ENCODE data around the gene ELAVL4.
A peak's percentile ranks its signal among the peaks of the same experiment; 100 is the strongest.

ELAVL4 gene

DNA sequence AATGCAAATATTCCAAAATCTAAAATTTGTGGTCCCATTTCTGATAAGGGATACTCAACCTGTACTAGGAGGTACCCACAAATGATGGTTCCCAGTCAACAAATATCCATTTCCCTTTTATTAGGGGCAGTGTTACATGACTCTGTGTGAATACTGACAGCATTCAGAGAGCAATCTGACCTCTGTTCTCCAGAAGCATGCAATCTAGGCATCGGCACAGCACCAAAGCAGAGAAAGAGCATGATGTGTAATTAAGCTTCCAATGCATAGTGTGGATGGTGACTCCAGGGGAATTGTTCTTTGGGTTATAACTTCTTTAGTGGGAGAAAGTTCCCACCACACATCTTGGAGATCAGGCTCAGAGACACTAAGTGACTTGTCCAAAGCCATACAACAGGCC, 71.6 kb downstream of the ELAVL4 start:
- no peak for DNase-seq

DNA sequence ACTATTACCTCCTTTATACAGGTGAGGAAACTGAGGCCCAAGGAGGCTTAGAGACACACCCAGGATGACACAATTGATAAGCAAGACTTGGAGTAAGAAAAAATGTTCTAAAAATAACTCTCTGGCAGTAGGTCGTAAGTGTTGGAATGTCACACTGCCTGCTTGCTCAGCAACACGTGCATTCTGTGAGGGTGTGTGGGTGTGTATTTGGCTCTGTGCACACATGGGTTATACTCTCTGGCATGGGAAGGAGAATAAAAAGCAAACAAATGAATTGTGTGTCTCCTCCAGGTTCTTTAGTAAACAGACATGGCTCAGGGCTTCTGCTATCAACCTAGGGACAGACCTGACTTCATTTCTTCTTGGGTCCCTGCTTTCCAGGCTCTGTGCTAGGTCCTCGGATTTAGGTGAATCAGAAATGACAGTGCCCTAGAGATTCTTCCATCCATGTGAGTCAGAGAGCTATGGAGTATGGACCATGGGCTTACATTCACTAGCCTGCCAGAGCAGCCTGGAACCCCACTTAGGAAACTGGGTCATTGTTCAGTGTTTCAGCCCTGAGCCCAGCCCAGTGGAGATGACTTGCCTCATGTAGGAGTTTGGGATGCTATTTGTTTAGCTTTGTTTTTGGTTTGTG, 72.4 kb downstream of the ELAVL4 start:
- DNase-seq: no peak

DNA sequence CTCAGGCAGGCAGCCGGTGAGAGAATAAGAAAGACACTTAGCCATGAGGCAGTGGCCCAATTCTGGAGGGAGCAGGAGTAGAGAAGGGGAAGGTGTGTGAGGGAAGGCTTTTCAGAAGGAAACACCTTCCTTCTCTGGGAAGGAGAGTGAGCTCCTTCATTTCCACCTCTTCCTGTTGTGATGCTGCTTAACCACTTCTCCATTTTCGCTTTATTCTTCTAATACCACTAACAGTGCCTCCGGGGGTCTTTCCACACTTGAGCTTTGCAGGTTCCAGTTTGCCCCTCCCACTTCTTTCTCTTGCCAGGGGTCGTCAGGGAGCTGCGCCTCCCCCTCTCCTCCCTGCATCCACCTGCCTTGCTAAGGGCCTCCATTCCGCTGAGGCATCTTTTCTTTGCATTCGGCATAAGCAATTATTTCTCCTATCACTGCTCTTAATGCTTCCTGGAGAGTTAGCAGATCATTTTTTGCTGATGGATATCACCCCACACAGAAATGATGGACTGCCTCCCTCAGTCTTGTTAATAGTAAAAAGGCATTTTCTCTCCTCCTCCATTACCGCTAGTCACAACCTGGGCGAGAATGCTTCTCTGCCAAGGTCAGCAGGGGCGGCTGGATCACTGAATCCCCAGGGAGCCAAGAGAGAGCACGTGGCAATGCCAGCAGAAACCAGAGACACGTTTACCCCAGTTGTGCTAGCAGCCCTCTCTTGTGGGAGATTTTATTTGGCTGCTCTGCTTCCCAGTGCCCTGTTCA, 74.8 kb downstream of the ELAVL4 start:
- no peak for DNase-seq

DNA sequence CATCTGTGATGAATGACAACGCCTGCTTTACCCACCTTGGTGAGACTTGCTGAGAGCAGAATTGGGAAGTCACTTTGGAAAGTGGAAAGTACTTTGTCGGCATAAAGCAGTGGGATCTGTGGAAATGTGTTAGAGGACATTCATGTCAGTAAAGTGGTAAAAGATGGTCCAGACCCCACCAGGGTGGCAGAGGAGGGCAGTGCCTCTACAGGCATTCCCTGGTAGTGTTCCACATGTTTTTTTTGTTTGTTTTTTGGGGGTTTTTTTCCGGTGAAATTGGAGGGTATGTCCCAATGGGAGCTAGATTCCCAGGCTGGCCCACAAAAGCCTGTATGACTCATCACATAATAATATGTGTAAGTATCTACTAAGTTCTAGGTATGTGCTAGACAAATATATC, 80.6 kb downstream of the ELAVL4 start:
- no peak for DNase-seq

DNA sequence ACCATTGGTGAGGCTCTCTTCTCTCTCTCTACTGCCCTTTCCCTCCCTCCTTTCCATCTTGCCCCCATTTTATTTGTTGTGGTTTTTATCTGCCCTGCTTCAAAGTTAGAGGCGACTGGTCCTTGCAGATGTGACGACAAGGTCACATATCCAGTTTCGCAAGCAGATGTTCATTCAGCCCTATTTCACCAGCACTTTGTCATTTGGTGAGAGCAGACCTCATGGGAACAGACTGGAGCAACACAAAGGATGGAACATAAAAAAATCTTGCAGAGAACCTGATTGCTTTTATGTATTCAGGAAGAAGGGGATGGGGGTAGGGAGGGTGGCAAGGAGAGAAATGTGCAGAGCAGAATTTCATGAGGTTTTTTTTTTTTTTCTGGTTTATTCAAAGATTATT, 84.3 kb downstream of the ELAVL4 start:
- DNase-seq: no peak

DNA sequence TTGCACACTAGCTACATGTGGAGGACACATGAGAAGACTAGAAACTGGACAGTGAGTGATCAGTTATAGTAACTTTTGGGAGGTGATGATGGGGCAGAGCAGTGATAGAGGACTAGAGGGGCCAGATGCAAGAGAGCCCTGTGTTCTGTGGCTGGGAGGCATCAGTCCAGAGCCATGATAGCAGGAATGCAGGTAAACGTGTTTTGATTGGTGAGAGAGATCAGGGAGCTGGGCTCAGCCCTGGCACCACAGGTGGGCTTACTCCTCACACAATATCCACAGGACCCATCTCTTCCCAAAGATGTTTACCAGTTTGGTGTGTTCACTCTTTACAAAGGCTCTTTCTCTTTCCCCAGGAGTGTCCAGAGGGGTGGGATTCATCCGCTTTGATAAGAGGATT, 86.5 kb downstream of the ELAVL4 start:
- DNase-seq: no peak

DNA sequence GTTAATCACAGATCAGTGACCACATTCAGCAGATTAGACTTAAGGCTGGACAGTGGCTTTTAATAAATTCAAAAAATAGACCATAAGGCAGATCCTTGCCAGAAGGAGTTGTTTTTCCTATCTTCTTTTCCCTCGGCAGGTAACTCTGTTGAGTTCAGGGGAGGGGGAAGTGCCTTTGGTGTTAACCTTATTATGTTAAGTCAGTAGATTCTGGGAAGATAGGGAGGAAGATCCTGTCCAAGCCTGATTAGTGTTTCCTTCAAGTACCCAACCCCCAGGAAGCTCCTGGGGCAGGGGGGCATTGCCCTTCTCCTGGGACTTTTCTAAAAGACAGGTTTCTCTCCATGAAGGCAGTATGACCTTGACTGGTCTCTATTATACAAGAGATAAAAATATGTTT, 87.4 kb downstream of the ELAVL4 start:
- no peak for DNase-seq

DNA sequence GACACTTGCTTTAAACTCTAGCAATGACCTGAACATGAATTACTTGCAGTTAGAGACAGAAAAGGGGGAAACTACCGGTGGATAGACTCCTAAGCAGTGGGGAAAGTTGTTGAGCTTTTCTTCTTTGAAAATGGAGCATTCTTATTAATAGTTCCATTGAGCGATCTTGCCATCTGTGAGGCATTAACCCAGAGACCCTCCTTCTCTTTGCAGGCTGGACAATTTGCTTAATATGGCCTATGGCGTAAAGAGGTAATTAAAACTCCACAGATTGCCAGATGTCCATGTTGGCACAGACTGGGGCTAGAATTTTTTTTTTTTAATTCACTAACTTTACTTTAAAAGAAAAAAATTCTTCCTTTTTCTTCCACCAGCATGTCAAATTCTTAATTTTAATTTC, 88.5 kb downstream of the ELAVL4 start:
- peak; percentile 73 for DNase-seq

DNA sequence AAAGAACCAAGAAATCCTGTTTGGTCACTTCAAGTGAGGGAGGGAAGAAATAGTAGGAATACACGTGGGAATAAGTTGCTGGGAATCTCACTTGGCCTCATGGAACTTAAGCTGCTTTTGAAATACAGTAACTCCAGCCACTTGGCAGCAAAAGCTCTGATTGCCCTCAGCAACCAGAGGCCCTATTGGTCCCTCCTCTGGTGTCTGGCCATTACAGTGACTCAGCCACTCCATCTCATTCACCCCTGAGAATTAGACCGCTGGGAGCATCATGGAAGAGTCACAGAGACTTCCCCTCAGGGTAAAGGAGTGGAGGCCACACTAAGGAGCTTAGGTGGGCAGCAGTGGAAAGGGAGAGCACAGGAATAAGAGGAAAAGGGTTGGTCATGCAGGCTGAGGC, 99.6 kb downstream of the ELAVL4 start:
- no peak for DNase-seq

DNA sequence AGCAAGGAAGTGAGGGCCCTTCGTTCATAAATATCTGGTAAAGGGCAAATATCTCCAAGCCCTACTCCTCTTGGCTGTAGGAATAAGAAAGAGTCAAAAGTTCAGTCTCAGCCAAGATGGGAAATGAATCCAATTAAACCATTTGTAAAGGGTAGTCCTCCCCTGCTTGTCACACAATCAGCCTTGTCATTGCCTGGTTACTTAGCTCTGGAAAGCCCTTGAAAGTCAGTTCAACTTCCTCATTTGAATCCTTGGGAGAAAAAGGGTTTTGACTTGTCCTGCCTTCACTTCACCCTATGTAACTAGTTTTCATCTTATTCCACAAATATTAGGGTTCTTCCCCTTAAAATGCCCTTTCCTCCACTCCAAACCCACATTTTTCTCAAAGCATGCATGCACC, 100.0 kb downstream of the ELAVL4 start:
- no peak for DNase-seq

DNA sequence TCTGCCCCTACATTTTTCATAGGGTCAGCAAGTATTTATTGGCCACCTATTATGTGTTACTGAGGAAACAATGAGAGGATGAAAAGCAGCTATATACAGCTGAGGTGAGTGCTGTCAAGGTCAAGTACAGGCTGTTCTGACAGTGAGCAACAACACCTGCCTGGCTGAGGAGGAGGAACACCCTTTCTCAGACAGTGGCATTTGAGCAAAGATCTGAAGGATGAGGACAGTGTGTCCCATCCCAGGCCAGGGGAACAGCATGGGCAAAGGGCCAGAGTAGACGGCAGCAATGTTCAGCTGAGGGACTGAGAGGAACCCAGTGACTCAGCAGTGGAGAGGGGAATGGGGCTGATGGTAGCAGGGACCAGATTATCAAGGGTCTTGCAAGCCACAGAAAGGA, 101.0 kb downstream of the ELAVL4 start:
- DNase-seq: no peak

DNA sequence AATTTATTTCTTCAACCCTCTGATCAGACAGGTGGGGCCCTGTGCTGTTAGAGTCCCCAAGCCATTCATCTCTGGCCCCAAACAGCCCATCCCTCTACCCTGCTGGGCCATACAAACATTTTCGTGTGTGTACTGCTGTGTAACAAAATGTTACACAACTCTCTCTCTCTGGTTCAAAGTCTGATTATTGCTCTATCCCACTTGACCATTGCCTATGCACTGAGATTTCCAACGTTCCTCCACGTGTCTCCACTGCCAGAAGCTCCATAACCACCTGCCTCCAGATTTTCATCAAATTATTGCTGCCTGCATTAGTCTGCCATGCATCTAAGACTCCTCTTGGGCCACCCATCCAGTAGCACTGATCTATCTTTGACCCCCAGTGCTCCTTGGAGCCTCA, 104.8 kb downstream of the ELAVL4 start:
- no peak for DNase-seq

DNA sequence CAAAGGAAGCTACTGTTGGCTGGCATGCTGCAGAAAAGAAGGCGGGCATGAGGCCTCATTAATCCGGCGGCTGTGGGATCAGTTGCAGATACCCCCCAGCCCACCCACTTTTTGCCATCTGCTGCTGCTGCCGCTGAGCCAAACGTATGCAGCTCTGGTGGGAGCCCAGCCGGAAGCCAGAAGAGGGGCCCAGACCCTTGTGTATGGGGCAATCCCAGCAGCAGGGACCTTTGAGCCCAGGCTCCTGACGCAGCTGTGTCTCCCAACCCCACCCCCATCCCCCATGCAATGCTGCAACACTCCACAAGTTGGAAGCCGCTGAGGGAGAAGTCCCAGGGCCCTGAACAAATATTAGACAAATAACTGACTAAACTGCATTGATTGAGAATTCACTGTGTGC, 106.0 kb downstream of the ELAVL4 start:
- DNase-seq: peak; percentile 48

DNA sequence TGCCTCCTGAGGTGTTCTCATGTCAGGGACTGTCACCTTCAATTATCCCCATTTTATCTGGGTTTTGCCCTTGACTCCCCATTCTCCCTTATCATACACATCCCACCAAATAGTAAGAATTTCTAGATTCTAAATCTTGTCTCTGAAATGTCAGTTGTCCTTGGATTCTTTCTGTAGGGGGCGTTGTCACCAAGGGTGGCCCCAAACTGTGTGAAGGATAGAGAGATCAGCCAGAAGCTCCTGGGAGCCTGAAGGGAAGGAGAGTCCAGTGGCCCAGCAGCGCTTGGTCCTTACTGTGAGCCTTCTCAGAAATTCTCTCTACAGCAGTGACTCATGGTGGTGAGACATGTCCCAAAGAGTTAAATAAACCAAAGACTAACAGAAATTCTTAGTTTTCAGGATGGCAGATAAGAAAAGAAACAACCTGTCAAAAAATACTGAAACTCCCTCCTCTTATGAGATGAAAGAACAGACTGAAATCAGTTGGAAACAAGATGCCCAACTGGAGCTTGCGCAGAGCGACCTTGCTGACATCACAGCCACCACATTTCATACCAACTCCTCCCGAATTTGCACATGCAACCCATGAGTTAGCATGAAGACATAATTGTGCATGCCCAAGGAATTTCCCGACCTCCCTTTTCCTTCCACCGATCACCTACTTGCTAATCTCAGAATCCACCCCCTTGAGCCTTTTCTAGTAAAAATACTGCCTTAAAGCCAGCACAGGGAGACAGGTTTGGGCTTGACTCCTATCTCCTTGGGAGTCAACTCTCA, 109.8 kb downstream of the ELAVL4 start:
- DNase-seq: no peak

DNA sequence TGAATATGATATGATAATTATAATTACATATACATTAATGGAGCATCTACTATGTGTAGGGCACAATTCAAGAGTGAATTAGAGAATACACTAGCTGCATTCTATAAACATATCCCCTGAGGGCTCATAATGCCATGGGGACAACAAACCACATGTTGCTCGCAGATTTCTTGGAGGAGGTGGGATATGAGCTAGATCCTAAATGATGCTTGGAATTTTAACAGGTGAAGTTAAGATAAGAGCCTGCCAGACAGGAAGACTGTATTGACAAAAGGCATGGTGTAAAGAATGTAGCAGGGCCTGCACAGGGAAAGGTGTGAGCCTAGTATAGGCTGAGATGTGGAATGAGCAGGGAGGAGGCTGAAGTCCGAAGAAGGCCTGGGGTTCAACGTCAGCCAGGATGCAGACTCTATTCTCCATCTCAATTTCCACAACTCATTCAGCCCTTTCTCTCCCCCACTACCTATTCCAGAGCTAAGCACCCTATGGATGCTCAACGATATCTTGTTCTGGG, 120.2 kb downstream of the ELAVL4 start:
- DNase-seq: no peak

DNA sequence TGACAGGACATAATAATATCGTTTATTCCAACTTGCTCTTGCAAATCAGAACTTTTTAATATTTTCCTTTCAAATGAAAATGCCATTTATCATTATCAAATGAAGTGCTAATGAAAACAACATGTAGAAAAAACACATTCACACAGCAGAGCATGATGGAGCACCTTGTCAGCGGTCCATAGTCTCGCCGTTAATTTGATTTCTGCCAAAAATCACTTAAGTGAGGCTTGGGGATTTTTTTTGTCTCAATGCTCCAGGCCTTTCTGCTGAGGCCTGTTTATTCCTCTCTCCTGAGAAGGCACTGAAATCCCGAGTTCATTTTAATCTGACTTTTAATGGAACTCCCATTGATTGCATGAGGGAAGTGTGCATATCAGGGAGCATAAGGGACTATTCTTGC, 122.5 kb downstream of the ELAVL4 start:
- no peak for DNase-seq

DNA sequence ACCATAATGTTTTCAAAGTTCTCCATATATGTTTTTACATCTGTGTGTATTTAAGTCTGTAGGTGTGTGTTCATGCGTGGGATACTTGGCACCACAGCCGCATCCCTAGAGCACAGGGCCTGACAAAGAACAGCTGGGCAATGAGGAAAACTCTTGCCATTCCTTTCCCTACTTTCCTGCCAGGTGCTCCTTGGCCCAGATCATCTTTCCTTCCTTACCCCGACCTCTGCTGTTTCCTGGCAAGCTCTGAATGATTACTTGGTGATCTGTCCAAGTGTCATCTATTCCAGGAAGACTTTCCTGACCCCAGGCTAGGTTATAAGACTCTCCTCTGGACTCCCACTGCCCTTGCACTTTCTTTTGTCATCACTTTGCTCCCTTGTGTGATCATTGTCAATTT, 123.6 kb downstream of the ELAVL4 start:
- DNase-seq: no peak

DNA sequence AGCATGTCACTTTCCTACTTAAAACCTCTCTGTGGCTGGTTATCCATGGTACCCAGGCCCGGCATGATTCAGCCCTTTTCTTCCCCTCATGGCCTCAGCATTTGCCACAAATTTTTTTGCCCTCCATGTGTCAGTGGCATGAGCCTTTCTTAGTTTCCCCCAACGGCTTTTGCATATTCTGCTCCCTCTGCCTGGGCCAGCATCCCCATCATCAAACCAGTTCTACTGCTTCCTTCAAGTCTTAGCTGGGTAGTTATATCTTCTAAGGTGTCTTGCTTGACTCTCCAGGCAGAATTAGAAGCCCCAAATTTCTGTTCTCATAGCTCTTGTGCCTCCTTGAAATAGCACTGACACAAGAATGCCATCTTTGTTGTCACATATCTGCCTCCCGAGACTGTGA, 127.9 kb downstream of the ELAVL4 start:
- no peak for DNase-seq

DNA sequence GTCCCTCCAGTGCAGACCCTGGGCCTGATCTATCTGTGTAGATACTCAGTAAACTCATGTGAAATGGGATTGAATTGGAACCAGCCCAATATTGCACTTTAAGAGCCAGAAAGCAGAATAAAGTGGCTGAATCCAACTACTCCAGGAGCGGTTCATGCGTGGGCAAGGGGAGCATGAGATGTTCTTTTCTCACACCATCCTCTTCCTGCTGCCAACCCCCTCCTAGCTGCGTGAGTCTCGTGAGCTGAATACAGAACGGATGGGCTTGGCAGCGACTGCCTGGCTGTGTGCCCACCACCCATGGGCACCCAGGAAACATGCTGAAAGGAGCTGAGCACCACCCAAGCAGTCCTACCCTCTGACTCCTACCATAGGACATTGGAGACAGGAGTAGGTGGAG, 128.3 kb downstream of the ELAVL4 start:
- no peak for DNase-seq

DNA sequence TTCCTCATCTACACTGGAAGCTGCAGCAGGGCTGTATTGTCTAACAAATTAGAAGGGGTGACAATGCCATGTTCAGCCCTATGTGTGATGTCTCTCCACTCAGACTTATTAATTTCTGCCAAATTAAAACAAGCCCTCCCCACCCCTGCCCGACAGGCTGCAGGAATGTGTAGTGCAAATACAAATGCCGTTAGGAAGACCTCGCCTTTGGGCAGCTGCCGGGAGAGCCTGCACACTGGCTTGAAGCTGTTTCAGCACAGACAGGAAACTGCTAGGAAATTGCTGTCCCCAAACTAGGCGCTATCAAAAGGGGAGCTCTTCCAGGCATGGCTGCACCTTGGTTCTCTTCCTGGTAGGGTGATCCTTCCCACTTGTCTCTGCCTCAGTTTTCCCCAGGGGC, 135.2 kb downstream of the ELAVL4 start:
- DNase-seq: no peak

DNA sequence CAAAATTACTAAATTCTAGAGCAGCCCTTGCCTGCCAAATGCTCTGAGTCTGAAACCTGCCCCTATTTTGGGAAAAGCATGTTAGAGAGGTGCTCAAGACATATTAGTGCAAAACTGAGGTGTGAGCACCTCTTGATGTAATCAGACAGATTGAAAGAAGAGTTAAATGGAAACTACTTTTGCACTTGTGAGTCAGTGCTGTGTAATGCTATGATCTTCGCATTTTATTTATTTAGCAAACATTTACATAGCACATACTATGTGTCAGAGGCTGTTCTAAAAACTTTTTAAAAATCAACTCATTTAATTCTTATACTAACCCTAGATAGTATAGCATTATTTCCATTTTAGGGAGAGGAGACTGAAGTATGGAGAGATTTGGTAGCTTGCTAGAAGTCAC, 138.1 kb downstream of the ELAVL4 start:
- DNase-seq: no peak

DNA sequence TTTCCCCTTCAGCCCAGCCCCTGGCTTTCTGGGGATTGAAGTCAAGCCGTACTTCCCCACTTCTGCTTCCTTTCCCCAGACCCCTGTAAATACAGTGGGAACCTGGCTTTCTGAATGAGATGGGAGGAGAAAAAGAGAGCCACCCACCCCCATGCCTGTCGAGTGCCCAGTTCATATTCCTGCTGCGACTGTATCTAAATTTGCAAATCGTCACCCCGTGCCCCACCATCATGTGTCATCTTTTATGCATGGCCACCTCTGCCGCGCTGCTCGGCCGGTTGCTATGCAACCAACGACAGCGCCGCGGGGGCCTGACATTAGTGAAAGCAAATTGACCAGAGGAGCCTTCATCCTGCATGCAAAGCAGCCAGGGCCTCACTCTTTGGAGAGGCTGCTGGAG, 143.0 kb downstream of the ELAVL4 start:
- no peak for DNase-seq

DNA sequence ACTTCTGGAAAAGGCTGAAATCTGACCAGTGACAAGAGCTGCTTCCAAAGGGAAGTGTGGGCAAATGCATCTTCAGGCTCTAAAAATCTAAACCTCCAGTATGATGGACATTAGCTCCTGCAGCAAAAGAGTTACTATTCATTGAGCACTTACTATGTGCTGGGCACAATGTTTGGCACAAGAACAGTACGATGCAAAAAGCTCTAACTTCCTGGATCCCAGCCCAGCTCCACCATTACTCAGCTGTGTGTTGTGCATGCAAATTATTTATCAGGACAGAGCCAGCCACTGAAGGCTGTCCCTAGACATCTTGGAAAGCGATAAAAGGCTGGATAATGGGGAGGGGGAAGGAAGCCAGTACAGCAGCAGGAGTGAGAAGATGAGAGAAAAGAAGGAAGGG, 143.5 kb downstream of the ELAVL4 start:
- DNase-seq: no peak
